DMS153 treated with DMSO at 0.1 percent for 48 hours (cell line): ENCODE results near the gene HS1BP3.

Experiments used
- DNase-seq: peaks from one replicate; lab custom pipeline; 2025; ENCODE audit not compliant: unreplicated experiment; lab: John Stamatoyannopoulos, UW

HS1BP3 gene

DNA sequence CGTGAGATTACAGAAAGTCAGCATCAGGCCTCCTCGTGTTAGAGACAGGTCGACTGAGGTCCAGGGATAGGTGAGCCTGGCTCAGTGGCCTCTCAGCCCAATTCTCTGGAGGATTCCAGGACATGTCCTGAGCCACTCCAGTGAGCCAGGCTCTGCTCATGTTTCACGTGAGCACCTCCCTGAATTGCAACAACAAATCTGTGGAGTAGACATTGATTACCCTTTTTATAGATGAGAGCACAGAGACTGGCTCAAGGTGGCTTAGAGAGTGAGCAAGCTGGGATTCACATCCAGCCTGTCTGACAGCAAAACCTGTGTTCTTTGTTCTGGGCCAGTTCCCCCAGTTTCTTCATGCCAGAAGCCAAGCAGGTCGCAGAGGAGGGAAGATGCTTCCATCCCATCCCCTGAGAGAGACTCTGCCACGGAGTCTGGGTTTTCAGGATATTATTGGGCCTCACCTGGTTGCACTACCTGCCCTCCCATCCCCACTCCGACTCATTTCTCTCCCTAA lies 46.4 kb downstream of the HS1BP3 start:
- DNase-seq, result no peak

DNA sequence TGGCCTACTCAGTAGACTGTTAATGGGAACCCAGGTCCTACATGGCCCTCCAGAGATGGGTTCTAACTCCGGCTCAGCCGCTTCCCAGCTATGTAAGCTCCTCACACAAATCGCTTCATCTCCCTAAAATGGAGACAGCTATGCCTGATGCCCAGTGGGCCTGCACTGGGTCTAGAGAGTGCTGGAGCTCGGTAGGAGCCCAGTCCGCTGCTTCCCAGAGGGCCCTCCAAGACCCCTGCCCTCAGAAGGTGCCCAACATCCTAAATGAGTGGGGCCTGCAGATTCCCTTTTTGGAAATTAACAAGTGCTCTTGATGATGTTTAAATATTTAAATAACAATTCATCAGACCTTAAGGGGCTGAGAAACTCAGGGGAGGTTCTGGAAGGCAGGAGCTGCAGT lies 47.1 kb downstream of the HS1BP3 start:
- no peak for DNase-seq

- DNase-seq, result no peak
Measured at GRCh38 chr2:20602803-20603202, 48.1 kb downstream of the HS1BP3 start.

GRCh38 chr2:20600756-20601325 lies 50.1 kb downstream of the HS1BP3 start:
- no peak for DNase-seq

- no peak for DNase-seq
Measured at GRCh38 chr2:20599861-20600461, 50.9 kb downstream of the HS1BP3 start.

DNA sequence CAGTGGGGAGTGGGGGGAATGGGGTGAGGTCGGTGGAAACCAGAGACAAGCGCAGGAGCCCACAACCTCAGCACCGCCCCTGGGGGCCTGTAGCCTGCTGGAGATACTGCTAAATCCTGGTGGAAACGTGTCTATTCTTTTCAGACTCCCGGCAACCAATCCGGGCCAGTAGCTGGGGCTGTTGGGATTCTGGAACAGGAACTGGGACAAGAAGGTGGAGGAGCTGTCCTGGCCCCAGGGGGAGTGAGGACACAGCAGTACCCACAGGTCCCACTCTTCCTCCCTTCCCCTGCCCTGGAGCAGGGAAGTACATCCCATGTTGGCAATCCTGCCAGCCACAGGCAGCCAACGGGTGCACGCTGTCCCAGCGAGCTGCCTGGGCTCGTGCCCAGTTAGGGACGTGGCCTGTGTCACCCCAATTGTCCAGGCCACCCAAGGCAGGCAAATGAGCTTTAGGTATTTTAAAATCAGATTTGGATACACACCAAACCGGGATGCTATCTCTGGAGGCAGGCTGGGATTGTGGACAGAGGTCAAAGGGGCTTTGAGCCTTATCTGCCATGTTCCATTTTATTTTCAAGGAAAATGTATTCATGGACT lies 51.8 kb downstream of the HS1BP3 start:
- DNase-seq, result no peak

DNA sequence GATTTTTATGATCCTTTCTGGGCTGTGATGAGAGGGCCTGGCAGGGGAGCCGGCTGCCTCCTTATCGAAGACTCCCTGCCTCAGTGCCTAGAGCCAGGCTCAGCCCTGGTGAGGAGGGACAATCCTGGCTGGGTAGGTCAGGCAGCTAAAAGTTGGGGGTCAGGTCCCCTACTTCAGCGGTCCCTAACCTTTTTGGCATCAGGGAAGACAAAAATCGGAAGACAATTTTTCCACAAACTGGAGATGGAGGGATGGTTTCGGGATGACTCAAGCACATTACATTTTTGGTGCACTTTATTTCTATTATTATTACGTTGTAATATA lies 53.1 kb downstream of the HS1BP3 start:
- DNase-seq, result no peak

GRCh38 chr2:20596973-20597859 lies 53.7 kb downstream of the HS1BP3 start:
- DNase-seq, result no peak

GRCh38 chr2:20596193-20596972 lies 54.5 kb downstream of the HS1BP3 start:
- no peak for DNase-seq

- DNase-seq, result no peak
Measured at GRCh38 chr2:20595439-20596192, 55.3 kb downstream of the HS1BP3 start.

GRCh38 chr2:20594957-20595356 lies 55.9 kb downstream of the HS1BP3 start:
- no peak for DNase-seq

GRCh38 chr2:20594048-20594750 lies 56.7 kb downstream of the HS1BP3 start:
- no peak for DNase-seq

GRCh38 chr2:20593072-20594034 lies 57.5 kb downstream of the HS1BP3 start:
- no peak for DNase-seq

DNA sequence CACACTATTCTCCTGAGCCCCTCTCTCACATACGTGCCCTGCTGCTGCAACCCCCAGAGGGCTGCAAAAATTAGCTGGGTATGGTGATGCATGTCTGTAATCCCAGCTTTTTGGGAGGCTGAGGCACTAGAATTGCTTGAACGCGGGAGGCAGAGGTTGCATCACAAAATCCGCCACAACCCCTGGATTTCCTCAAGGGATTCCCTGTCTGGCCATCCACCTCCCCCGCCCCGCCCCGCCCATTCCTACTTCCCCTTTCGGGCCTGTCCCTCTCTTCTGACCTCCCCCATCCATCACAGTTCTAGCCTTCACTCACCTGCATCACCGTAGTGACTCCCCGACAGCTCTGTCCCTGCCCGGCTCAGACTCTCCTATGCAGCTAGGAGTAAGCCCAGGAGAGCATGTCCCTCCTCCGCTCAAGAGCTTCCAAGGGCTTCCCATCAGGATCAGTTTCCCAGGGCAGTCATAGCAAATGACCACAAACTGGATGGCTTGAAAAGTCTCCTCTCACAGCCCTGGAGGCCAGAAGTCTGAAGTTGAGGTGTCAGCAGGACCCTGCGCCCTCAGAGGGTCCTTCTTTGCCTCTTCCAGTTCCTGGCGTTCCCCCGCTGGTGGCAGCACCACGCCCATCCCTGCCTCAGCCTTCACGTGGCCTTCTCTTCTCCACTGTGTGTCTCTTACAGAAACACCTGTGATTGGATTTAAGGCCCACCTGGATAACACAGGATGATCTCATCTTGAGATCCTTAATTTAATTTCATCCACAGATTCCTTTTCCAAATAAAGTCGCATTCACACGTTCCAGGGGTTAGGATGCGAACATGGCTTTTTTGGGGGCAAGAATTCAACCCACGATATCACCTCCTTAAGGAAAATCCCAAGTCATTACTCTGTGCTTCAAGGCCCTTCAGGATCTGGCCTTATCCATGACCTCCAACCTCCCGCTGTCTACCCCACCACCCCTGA lies 58.5 kb downstream of the HS1BP3 start:
- no peak for DNase-seq

GRCh38 chr2:20590704-20591515 lies 60.0 kb downstream of the HS1BP3 start:
- DNase-seq, result no peak

DNA sequence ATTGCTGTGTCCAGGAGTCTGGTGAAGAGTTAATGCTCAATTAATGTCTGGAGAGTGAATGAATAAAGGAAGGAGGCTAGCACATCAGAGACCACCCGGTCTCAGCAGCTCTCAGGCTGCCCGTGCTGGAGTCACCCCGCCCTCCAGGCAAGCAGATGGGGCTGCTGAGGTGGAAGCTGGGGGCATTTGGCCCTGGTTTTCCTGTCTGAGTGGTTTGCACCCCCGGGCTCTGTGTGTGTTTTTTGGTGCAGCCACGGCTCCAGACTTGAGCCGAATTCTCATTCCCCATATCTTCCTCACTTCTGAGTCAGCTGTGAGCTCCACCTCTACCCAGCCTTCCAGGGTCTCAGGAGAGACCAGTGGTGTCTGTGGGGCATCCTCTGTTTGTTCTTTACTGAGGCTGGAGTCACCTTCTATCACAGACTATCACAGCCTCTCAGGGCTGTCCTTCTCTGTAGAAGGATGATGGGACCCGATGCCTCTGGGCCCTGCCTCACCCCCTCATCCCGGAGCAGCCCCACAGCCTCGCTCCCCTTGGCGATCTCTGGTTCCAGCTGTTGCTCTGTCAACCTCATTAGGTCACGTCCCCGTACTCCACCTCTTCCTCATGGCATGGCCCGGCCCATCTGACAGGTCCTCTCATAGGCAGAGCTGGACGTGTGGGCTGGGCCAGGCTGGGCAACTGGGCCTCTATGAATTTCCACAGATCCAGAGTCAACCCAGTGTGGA lies 60.8 kb downstream of the HS1BP3 start:
- no peak for DNase-seq
